Transverse colon (tissue), 3 donors: ENCODE data around the gene CLSTN2.

Source experiments
- EP300 ChIP-seq: sonication (generic); formaldehyde crosslinking; IDR thresholded peaks from one replicate; pipeline ENCODE4 v1.6.1; 2017; ENCODE audit warnings: antibody characterized with exemption, low read depth
- POLR2AphosphoS5 ChIP-seq, 3 donors: sonication (generic); formaldehyde crosslinking; IDR thresholded peaks; one replicate each; pipeline ENCODE4 v1.6.1; 2016; ENCODE audit warnings: antibody characterized with exemption in 3 of 3

DNA sequence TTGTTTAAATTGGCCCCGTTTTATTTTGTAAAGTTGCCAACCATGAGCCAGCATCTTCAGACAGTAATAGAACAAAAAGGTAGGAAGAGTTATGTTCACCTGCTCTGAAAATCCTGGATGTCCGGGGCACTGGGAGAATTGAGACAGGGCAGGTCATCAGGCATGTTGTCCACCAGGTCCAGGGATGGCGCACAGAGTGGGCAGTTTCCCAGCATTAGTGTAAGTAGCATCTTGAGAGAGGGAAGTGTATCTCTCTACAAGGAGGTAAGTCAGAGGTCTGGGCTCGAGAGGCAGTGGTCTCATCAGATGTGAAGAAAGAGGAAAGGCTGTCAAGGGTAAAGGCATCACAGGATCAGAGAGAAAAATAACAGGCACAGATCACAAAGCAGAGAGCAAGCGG lies 339.4 kb downstream of the CLSTN2 start:
- TF ChIP-seq POLR2AphosphoS5 (IDR thresholded peaks at IDR 0.05) = no peak
- no peak for TF ChIP-seq EP300
